A549 (cell line): Measurements from ENCODE around the gene EXOC3.

ENCODE experiments used
- ESRRA ChIP-seq: fragments of 150-350 bp; IDR thresholded peaks from 2 replicates; pipeline ENCODE4 v1.6.1; 2014; ENCODE audit warnings: mild to moderate bottlenecking, low read length, borderline replicate concordance
- FOSL2 ChIP-seq, 2 experiments: fragments of 450-650 bp in 1 of 2; fragments of >200 bp in 1 of 2; sonication (Bioruptor Twin) in 1 of 2; formaldehyde crosslinking; IDR thresholded peaks; 2 replicates each; pipeline versions ENCODE4 v1.5.0 to v1.6.1; 2016 to 2020; ENCODE audit warnings: mild to moderate bottlenecking in 1 of 2, moderate library complexity in 1 of 2
- POLR2A ChIP-seq: IDR thresholded peaks from 2 replicates; pipeline ENCODE4 v1.6.1; 2012; ENCODE audit warnings: mild to moderate bottlenecking, low read length
- RFX5 ChIP-seq: fragments of 450-650 bp; IDR thresholded peaks from 2 replicates; pipeline ENCODE4 v1.7.1; 2014; ENCODE audit warnings: antibody characterized with exemption, mild to moderate bottlenecking, moderate library complexity
- TF ChIP-seq, protein P1 (sequence below): fragments of >200 bp; sonication (Bioruptor Twin); formaldehyde crosslinking; IDR thresholded peaks from 3 replicates; pipeline ENCODE4 v1.5.1; 2016

DNA sequence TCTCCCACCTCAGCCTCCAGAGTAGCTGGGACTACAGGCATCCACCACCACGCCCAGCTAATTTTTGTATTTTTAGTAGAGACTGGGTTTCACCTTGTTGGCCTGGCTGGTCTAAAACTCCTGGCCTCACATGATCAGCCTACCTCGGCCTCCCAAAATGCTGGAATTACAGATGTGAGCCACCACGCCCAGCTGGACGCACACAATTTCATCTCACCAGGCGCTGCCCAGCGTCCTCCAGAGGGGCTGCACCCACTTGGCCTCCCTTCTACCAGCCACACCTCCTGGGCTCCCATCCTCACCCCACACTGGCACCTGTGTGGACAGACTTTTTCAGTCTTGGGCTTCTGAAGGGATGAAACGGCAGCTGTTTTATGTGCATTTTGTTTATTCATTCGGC, 3.8 kb upstream of the EXOC3 start:
- TF ChIP-seq, protein P1, sequence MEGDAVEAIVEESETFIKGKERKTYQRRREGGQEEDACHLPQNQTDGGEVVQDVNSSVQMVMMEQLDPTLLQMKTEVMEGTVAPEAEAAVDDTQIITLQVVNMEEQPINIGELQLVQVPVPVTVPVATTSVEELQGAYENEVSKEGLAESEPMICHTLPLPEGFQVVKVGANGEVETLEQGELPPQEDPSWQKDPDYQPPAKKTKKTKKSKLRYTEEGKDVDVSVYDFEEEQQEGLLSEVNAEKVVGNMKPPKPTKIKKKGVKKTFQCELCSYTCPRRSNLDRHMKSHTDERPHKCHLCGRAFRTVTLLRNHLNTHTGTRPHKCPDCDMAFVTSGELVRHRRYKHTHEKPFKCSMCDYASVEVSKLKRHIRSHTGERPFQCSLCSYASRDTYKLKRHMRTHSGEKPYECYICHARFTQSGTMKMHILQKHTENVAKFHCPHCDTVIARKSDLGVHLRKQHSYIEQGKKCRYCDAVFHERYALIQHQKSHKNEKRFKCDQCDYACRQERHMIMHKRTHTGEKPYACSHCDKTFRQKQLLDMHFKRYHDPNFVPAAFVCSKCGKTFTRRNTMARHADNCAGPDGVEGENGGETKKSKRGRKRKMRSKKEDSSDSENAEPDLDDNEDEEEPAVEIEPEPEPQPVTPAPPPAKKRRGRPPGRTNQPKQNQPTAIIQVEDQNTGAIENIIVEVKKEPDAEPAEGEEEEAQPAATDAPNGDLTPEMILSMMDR = no peak
- no peak for TF ChIP-seq RFX5
- TF ChIP-seq ESRRA = no peak
- TF ChIP-seq FOSL2 (IDR thresholded peaks at IDR 0.05) = no peak
- TF ChIP-seq FOSL2 (CRISPR knock-in tag; IDR thresholded peaks at IDR 0.05) = no peak
- no peak for TF ChIP-seq POLR2A
